A673 (cell line): ENCODE data around the gene PSTPIP1. TPM values are rescaled to one million over a fixed set of nuclear protein-coding genes. Genes with fewer than 3 reads are reported as not detected.

Source experiments
- BruUV-seq: library from RNA; stranded (reverse); fragments of 400-500 nt; replicated peaks from 2 replicates; lab custom pipeline; 2021; lab: Mats Ljungman, UMichigan
- CTCF ChIA-PET: fragments of 300-600 bp; sonication (Branson Sonifier 250); formaldehyde crosslinking; loops from one replicate; lab custom pipeline; 2022; ENCODE audit warnings: antibody characterized with exemption; lab: Charles Lee
- POLR2A ChIA-PET: fragments of 300-600 bp; sonication (Branson Sonifier 250); formaldehyde crosslinking; loops from one replicate; lab custom pipeline; 2022; ENCODE audit warnings: antibody characterized with exemption; ENCODE audit not compliant: low non-redundant PET; lab: Charles Lee
- DNase-seq: peaks from one replicate; pipeline ENCODE4 v3.0.0-alpha.2; 2015; ENCODE audit warnings: low spot score
- H3K27ac ChIP-seq: fragments of 200-600 bp; sonication (generic); 2 replicates; pipeline ENCODE4 v1.5.1; 2016; ENCODE audit warnings: mixed run types, low read depth, mild to moderate bottlenecking, mixed read lengths, antibody characterized with exemption, low read length; ENCODE audit not compliant: poor library complexity, severe bottlenecking
- H3K27me3 ChIP-seq: fragments of 200-600 bp; sonication (generic); replicated peaks from 2 replicates; pipeline ENCODE4 v1.6.1; 2017; ENCODE audit warnings: mixed run types, low read depth, mild to moderate bottlenecking, mixed read lengths, antibody characterized with exemption, low read length; ENCODE audit not compliant: insufficient read depth, poor library complexity
- H3K36me3 ChIP-seq: fragments of 200-600 bp; sonication (generic); 2 replicates; pipeline ENCODE4 v1.6.1; 2016; ENCODE audit warnings: mixed run types, mild to moderate bottlenecking, mixed read lengths, antibody characterized with exemption, low read length; ENCODE audit not compliant: insufficient read depth, poor library complexity, severe bottlenecking
- H3K4me1 ChIP-seq: fragments of 200-600 bp; sonication (generic); 2 replicates; pipeline ENCODE4 v1.6.1; 2017; ENCODE audit warnings: mixed run types, mild to moderate bottlenecking, mixed read lengths, antibody characterized with exemption, low read length; ENCODE audit not compliant: insufficient read depth, poor library complexity, severe bottlenecking
- H3K4me3 ChIP-seq: fragments of 200-600 bp; sonication (generic); 2 replicates; pipeline ENCODE4 v1.5.1; 2016; ENCODE audit warnings: low read depth, mixed run types, mild to moderate bottlenecking, mixed read lengths, low read length; ENCODE audit not compliant: poor library complexity, severe bottlenecking
- H3K9me3 ChIP-seq: fragments of 200-600 bp; sonication (generic); 2 replicates; pipeline ENCODE4 v1.6.1; 2016; ENCODE audit warnings: mixed run types, low read depth, mild to moderate bottlenecking, mixed read lengths, antibody characterized with exemption, low read length; ENCODE audit not compliant: poor library complexity, severe bottlenecking
- EZH2 ChIP-seq: fragments of 200-600 bp; sonication (generic); IDR thresholded peaks from 2 replicates; pipeline ENCODE4 v1.6.1; 2017; ENCODE audit warnings: borderline replicate concordance, low read depth, mild to moderate bottlenecking, mixed read lengths, antibody characterized with exemption, low read length; ENCODE audit not compliant: poor library complexity, severe bottlenecking
- intact Hi-C: fragments of 100-400 bp; cut with micrococcal nuclease; formaldehyde crosslinking; loops from one replicate; pipeline ENCODE4 v1.10.0; 2022; ENCODE audit not compliant: unreplicated experiment
- total RNA-seq: library from RNA; stranded (reverse); gene quantifications from 2 replicates; pipeline ENCODE4 v1.2.3, GENCODE V29; 2021
- TF ChIP-seq, protein P1 (sequence below): fragments of 300-800, 200-600 bp; sonication (generic); conservative IDR thresholded peaks from 2 replicates; pipeline ENCODE4 v1.5.1; 2017; ENCODE audit warnings: low read depth, mild to moderate bottlenecking, antibody characterized with exemption, low read length, moderate library complexity, mixed read lengths

Gene PSTPIP1
- total RNA-seq, 1 experiment from 2014 or later: not detected

DNA sequence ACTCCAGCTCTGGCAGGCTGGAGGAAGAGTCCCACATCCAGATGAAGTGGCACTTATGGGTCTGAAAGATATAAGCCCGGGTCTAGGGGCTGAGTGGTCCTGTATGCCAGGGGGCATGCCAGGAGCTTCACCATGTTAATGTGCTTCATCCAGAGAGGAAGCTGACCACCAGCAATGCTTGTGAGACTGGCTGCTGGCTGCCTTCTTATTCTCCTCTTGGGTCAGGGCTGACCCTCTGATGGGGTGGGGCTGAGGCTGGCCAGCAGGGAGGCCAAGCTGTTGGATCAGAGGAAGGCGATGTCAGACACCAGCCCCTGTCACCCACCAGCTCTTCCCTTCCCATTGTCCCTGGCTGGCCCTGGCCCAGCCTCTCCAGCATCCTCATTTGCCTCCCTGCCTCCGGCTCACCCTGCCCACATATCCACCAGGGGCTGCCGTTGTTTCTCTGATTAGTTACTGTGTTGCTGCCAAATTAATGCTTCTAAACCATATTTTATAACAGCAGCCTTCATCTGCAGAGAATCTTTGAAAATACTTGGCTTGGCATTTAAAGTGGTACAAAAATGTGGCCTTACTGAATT is 20.4 kb upstream of the PSTPIP1 start:
- no peaks in the 10 kb centered on the region for H3K9me3 ChIP-seq
- H3K27me3 ChIP-seq: no peaks in the 10 kb centered on the region
- no peak overlapping the region for H3K4me3 ChIP-seq
- no TSS peak for BruUV-seq
- no peak for DNase-seq
- TF ChIP-seq, protein P1, sequence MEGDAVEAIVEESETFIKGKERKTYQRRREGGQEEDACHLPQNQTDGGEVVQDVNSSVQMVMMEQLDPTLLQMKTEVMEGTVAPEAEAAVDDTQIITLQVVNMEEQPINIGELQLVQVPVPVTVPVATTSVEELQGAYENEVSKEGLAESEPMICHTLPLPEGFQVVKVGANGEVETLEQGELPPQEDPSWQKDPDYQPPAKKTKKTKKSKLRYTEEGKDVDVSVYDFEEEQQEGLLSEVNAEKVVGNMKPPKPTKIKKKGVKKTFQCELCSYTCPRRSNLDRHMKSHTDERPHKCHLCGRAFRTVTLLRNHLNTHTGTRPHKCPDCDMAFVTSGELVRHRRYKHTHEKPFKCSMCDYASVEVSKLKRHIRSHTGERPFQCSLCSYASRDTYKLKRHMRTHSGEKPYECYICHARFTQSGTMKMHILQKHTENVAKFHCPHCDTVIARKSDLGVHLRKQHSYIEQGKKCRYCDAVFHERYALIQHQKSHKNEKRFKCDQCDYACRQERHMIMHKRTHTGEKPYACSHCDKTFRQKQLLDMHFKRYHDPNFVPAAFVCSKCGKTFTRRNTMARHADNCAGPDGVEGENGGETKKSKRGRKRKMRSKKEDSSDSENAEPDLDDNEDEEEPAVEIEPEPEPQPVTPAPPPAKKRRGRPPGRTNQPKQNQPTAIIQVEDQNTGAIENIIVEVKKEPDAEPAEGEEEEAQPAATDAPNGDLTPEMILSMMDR: no peak
- TF ChIP-seq EZH2: no peak
- no peaks in the 10 kb centered on the region for H3K4me1 ChIP-seq
- intact Hi-C loops: no loop called here
- H3K27ac ChIP-seq: no peak overlapping the region
- H3K36me3 ChIP-seq: no peaks in the 10 kb centered on the region
- ChIA-PET CTCF (no interaction called here), POLR2A (no interaction called here)

GRCh38 chr15:76976141-76976540 is 18.8 kb upstream of the PSTPIP1 start:
- Histone ChIP-seq H3K9me3 (no peaks in the 10 kb centered on the region), H3K4me1 (no peaks in the 10 kb centered on the region), H3K36me3 (no peaks in the 10 kb centered on the region), H3K27ac (no peak overlapping the region), H3K4me3 (no peak overlapping the region), H3K27me3 (no peaks in the 10 kb centered on the region)
- TF ChIP-seq EZH2: no peak
- TF ChIP-seq, protein P1: no peak
- intact Hi-C loops: no loop called here
- POLR2A ChIA-PET: no interaction called here
- no peak for DNase-seq
- no TSS peak for BruUV-seq
- CTCF ChIA-PET: no interaction called here

GRCh38 chr15:76976572-76977270 is 18.2 kb upstream of the PSTPIP1 start:
- intact Hi-C loops: no loop called here

More at GRCh38 chr15:76976572-76977270, 18.2 kb upstream of the PSTPIP1 start:
- no peak overlapping the region for H3K27ac ChIP-seq
- no peaks in the 10 kb centered on the region for H3K9me3 ChIP-seq
- no peak overlapping the region for H3K4me3 ChIP-seq
- no peaks in the 10 kb centered on the region for H3K27me3 ChIP-seq
- no peak for DNase-seq
- H3K36me3 ChIP-seq: no peaks in the 10 kb centered on the region
- no TSS peak for BruUV-seq
- ChIA-PET POLR2A (no interaction called here), CTCF (no interaction called here)
- H3K4me1 ChIP-seq: no peaks in the 10 kb centered on the region
- TF ChIP-seq, protein P1: no peak
- TF ChIP-seq EZH2: no peak
